SK-N-SH treated with all-trans-retinoic acid at 6 μM for 48 hours (cell line): Measurements from ENCODE around the gene HNRNPH2.

Experiments
- ATAC-seq: fragments of 200-7000 bp; cut with Tn5 transposase; 3 replicates; pipeline ENCODE4 v1.9.1; 2020; ENCODE audit warnings: mild to moderate bottlenecking, moderate library complexity
- ARNTL ChIP-seq: fragments of 450-650 bp; formaldehyde crosslinking; IDR thresholded peaks from 2 replicates; pipeline ENCODE4 v1.5.0; 2020; ENCODE audit warnings: low read depth, mild to moderate bottlenecking, moderate library complexity, borderline replicate concordance
- CREB5 ChIP-seq: fragments of 250-450 bp; sonication (Bioruptor Pico); IDR thresholded peaks from 2 replicates; pipeline ENCODE4 v1.5.1; 2020; ENCODE audit warnings: low read depth, mild to moderate bottlenecking, moderate library complexity
- CSDC2 ChIP-seq: fragments of 250-450 bp; sonication (Bioruptor Pico); IDR thresholded peaks from 2 replicates; pipeline ENCODE4 v1.5.0; 2020; ENCODE audit warnings: mild to moderate bottlenecking, moderate library complexity
- CSRNP3 ChIP-seq: fragments of 250-450 bp; sonication (Bioruptor Pico); IDR thresholded peaks from 2 replicates; pipeline ENCODE4 v1.5.1; 2021; ENCODE audit warnings: mild to moderate bottlenecking, moderate library complexity
- ESRRG ChIP-seq: fragments of 250-450 bp; sonication (Bioruptor Pico); IDR thresholded peaks from 2 replicates; pipeline ENCODE4 v1.6.1; 2021; ENCODE audit warnings: mild to moderate bottlenecking
- GLIS3 ChIP-seq: fragments of 250-450 bp; sonication (Bioruptor Pico); IDR thresholded peaks from 2 replicates; pipeline ENCODE4 v1.5.0; 2020; ENCODE audit warnings: mild to moderate bottlenecking, moderate library complexity
- ISL1 ChIP-seq: fragments of 250-450 bp; sonication (Bioruptor Pico); IDR thresholded peaks from 2 replicates; pipeline ENCODE4 v2.1.2; 2022; ENCODE audit warnings: mild to moderate bottlenecking, moderate library complexity
- OSR1 ChIP-seq: fragments of 250-450 bp; sonication (Bioruptor Pico); IDR thresholded peaks from 2 replicates; pipeline ENCODE4 v1.8.0; 2022; ENCODE audit warnings: moderate library complexity, mild to moderate bottlenecking, inconsistent platforms
- PATZ1 ChIP-seq: fragments of 250-450 bp; sonication (Bioruptor Pico); IDR thresholded peaks from 2 replicates; pipeline ENCODE4 v1.8.0; 2020; ENCODE audit warnings: mild to moderate bottlenecking, moderate library complexity, borderline replicate concordance
- POU6F1 ChIP-seq: fragments of 250-450 bp; sonication (Bioruptor Pico); IDR thresholded peaks from 2 replicates; pipeline ENCODE4 v1.8.0; 2021; ENCODE audit warnings: low read depth, mild to moderate bottlenecking, moderate library complexity, borderline replicate concordance
- PPARA ChIP-seq: fragments of 250-450 bp; sonication (Bioruptor Pico); IDR thresholded peaks from 2 replicates; pipeline ENCODE4 v1.5.0; 2020; ENCODE audit warnings: mild to moderate bottlenecking, borderline replicate concordance
- RARB ChIP-seq: fragments of 250-450 bp; sonication (Bioruptor Pico); IDR thresholded peaks from 2 replicates; pipeline ENCODE4 v1.8.0; 2021; ENCODE audit warnings: mild to moderate bottlenecking, moderate library complexity
- SNAI2 ChIP-seq: fragments of 250-450 bp; sonication (Bioruptor Pico); IDR thresholded peaks from 2 replicates; pipeline ENCODE4 v1.5.0; 2020; ENCODE audit warnings: mild to moderate bottlenecking, moderate library complexity
- TCF4 ChIP-seq: fragments of 250-450 bp; sonication (Bioruptor Pico); IDR thresholded peaks from 2 replicates; pipeline ENCODE4 v1.8.0; 2021; ENCODE audit warnings: mild to moderate bottlenecking, moderate library complexity, borderline replicate concordance
- TOX ChIP-seq: fragments of 250-450 bp; sonication (Bioruptor Pico); IDR thresholded peaks from 2 replicates; pipeline ENCODE4 v1.8.0; 2021; ENCODE audit warnings: mild to moderate bottlenecking, moderate library complexity, borderline replicate concordance
- ZC3H10 ChIP-seq: fragments of 250-450 bp; sonication (Bioruptor Pico); IDR thresholded peaks from 2 replicates; pipeline ENCODE4 v1.5.1; 2021; ENCODE audit warnings: mild to moderate bottlenecking, moderate library complexity
- ZFP3 ChIP-seq: fragments of 250-450 bp; sonication (Bioruptor Pico); IDR thresholded peaks from 2 replicates; pipeline ENCODE4 v1.5.0; 2020; ENCODE audit warnings: mild to moderate bottlenecking, moderate library complexity
- ZFP30 ChIP-seq: fragments of 450-650 bp; formaldehyde crosslinking; IDR thresholded peaks from 2 replicates; pipeline ENCODE4 v1.5.0; 2022; ENCODE audit warnings: mild to moderate bottlenecking, moderate library complexity
- ZNF565 ChIP-seq: fragments of 450-650 bp; formaldehyde crosslinking; conservative IDR thresholded peaks from 2 replicates; pipeline ENCODE4 v1.5.0; 2020; ENCODE audit warnings: low read depth, mild to moderate bottlenecking, moderate library complexity
- ZNF70 ChIP-seq: fragments of 450-650 bp; formaldehyde crosslinking; IDR thresholded peaks from 2 replicates; pipeline ENCODE4 v1.5.0; 2020; ENCODE audit warnings: mild to moderate bottlenecking, moderate library complexity
- ZNF8 ChIP-seq: fragments of 450-650 bp; formaldehyde crosslinking; IDR thresholded peaks from 2 replicates; pipeline ENCODE4 v1.5.0; 2020; ENCODE audit warnings: mild to moderate bottlenecking, moderate library complexity

The HNRNPH2 gene

GRCh38 chrX:101397779-101398178 is 10.2 kb upstream of the HNRNPH2 start:
- peak; percentile 60 for ATAC-seq
- TF ChIP-seq PATZ1 (CRISPR knock-in tag) (no peak), POU6F1 (no peak)

- no peak for ATAC-seq
- TF ChIP-seq ISL1 (CRISPR knock-in tag) (no peak), CSRNP3 (CRISPR knock-in tag) (no peak), CREB5 (CRISPR knock-in tag) (no peak), ARNTL (CRISPR knock-in tag) (no peak), TCF4 (CRISPR knock-in tag) (no peak), TOX (no peak), ZFP3 (no peak), ZC3H10 (no peak), ZNF70 (no peak), ZFP30 (no peak), ZNF565 (no peak), ESRRG (CRISPR knock-in tag) (no peak), CSDC2 (no peak), SNAI2 (CRISPR knock-in tag) (no peak), PPARA (CRISPR knock-in tag) (no peak), ZNF8 (CRISPR knock-in tag) (no peak), POU6F1 (no peak)
These were observed 9.3 kb upstream of the HNRNPH2 start for GRCh38 chrX:101398694-101399093.

- TF ChIP-seq ZFP3 (no peak), ISL1 (CRISPR knock-in tag) (no peak)
- no peak for ATAC-seq
These were observed 8.2 kb upstream of the HNRNPH2 start for GRCh38 chrX:101399825-101400224.

- peak; percentile 45 for ATAC-seq
- TF ChIP-seq RARB (CRISPR knock-in tag): no peak
- TF ChIP-seq ESRRG (CRISPR knock-in tag): no peak
- TF ChIP-seq OSR1: no peak
- TF ChIP-seq ISL1 (CRISPR knock-in tag): no peak
- no peak for TF ChIP-seq GLIS3 (CRISPR knock-in tag)
- TF ChIP-seq POU6F1: no peak
- no peak for TF ChIP-seq PPARA (CRISPR knock-in tag)
- TF ChIP-seq ARNTL (CRISPR knock-in tag): no peak
These were observed 765 bp upstream of the HNRNPH2 start for GRCh38 chrX:101407167-101407747.
